CD4-positive, alpha-beta T cell treated with Interleukin-2 at 100 ng/mL for 4 hours (primary cell): ENCODE measurements around the gene NHERF2.

Experiments used
- DNase-seq: peaks from one replicate; pipeline ENCODE4 v3.0.0-alpha.2; 2020; ENCODE audit warnings: low spot score

Gene NHERF2

DNA sequence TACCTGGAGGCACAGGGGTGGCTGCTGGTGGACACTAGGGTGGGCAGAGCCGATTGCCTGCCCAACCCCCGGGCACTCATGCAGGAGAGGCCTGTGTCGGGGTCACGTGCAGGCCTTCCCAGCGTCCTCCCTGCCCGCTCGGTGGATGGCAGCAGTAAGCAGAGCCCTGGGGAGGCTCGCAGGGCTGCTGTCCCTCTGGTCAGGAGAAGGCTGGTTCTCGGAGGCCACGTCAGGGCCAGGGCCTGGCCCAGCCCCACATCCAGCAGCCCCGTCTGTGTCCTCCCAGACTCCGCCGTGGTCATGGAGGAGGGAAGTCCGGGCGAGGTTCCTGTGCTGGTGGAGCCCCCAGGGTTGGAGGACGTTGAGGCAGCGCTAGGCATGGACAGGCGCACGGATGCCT is 56.7 kb downstream of the NHERF2 start:
- DNase-seq: no peak

DNA sequence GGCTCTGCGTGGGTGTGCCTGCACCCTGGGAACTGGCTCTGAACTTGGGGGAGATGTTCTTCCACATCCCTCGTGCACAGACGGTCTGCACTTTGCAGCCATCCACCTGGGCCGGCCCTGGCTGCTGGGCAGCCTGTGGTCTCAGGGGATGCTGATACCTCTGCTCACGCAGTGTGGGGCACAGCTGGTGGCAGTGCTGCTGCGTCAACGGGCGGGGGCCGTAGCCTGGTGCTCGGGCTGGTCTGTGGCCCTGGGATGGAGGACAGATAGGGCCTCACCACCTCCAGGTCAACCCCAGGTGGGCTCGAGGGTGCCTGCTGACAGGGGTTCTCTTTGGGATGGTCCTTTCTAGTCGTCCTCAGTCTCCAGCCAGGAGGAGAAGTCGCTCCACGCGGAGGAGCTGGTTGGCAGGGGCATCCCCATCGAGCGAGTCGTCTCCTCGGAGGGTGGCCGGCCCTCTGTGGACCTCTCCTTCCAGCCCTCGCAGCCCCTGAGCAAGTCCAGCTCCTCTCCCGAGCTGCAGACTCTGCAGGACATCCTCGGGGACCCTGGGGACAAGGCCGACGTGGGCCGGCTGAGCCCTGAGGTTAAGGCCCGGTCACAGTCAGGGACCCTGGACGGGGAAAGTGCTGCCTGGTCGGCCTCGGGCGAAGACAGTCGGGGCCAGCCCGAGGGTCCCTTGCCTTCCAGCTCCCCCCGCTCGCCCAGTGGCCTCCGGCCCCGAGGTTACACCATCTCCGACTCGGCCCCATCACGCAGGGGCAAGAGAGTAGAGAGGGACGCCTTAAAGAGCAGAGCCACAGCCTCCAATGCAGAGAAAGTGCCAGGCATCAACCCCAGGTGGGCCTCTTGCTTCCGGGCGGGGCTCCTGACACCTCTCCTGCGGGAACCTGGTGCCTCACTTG is 57.4 kb downstream of the NHERF2 start:
- no peak for DNase-seq

DNA sequence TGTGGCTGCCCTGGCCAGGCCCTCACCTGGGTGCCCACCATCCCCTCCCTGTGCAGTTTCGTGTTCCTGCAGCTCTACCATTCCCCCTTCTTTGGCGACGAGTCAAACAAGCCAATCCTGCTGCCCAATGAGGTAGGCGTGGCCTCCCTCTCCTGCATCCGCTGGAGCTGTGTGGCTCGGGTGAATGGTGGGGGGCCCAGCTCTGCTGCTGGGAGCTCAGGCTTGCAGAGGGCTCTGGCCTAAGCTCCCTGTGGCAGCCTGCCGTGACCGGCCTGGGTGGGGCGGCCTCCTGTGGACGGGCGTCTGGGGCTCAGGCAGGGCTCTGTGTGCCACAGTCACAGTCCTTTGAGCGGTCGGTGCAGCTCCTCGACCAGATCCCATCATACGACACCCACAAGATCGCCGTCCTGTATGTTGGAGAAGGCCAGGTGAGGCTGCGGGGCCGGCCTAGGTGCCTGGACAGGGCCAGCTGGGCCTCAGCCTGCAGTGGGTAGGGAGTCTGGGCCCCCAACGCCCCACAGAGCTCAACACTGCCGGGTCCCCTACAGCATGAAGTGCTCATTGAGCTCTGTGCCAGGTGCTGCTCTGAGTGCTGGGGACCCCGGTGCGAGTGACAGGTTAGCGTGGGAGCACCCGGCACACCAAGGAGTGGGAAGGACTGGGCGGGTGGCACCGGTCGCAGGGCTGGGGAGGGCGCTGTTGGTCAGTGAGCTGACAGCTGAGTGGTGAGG is 58.4 kb downstream of the NHERF2 start:
- no peak for DNase-seq

DNA sequence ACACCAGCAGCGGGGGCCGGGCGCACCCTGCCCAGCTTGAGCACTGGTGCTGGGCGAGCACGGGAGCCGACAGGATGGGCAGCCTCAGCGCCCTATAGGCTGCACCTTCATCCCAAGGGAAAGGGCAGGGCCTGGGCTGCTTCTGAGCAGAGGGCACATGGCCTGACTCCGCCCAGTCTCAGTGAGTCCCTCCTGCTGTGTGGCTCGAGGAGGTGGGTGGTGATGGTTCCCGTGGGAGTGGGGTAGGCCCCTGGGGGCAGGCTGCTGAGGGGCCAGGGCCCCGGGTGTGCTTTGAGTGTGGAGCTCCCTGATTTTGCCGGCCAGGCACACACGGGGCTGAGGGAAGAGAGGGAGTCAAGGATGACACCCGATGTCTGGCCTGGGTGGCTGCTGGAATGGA is 59.0 kb downstream of the NHERF2 start:
- no peak for DNase-seq

DNA sequence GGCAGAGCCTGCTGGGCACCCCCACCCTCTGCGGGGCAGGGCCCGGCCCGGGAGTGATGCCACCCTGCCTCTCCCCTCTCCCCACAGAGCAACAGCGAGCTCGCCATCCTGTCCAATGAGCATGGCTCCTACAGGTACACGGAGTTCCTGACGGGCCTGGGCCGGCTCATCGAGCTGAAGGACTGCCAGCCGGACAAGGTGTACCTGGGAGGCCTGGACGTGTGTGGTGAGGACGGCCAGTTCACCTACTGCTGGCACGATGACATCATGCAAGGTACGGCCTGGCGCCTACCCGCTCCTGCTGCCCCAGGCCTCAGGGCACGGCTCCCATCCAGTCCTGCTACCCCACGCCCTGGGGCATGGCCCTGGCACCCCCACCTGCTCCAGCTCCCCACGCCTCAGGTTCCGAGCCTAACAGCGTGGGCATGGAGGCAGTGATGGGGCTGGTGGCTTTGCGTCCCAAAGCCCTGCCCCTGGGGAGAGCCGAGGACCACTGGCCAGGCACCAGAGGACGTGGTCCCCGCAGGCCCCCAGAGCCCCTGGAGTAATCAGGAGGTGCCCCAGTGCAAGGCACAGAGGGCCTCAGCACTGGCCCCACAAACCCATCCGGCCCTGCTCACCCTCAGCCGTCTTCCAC is 59.5 kb downstream of the NHERF2 start:
- no peak for DNase-seq

DNA sequence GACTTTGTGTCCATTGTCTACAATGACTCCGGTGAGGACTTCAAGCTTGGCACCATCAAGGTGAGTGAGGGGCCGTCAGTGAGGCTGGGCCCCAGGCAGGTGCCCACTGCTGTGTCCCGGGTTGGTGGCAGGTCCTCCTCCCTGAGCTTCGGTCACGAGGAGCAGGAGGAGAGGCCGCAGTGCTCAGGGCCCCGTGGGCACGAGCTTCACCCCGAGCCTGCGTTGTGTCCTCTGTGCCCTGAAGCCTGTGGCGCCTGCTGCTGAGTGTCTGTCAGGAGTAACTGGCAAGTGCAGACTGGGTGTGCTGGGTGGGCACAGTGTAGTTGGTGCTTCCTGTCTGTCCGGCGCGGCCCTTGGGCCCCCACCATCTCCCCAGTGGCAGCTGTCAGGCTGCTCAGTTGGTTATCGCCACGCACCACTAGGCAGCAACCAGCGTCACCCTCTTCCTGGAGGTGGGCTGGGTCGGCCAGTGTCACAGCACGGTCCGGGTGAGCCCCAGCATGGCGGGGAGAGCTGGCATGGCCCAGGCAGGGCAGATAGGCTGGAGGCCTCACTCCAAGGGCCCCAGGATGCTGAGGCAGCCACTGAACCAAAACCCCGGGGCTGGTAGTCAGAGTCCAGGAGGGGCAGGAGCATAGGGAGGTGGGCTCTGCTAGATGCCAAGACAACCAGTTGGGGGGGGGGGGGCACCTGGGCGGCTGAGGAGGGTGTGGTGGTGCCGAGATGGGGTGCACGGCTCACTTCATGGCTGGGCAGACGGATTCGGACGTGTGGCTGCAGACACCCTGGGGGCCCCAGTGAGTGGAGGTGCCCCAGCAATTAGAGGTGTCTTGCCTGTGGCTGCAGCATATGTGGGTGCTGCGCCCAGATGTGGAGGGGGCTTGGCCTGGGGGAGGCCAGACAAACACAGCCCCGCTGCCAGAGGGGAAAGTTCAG is 60.4 kb downstream of the NHERF2 start:
- DNase-seq: no peak

DNA sequence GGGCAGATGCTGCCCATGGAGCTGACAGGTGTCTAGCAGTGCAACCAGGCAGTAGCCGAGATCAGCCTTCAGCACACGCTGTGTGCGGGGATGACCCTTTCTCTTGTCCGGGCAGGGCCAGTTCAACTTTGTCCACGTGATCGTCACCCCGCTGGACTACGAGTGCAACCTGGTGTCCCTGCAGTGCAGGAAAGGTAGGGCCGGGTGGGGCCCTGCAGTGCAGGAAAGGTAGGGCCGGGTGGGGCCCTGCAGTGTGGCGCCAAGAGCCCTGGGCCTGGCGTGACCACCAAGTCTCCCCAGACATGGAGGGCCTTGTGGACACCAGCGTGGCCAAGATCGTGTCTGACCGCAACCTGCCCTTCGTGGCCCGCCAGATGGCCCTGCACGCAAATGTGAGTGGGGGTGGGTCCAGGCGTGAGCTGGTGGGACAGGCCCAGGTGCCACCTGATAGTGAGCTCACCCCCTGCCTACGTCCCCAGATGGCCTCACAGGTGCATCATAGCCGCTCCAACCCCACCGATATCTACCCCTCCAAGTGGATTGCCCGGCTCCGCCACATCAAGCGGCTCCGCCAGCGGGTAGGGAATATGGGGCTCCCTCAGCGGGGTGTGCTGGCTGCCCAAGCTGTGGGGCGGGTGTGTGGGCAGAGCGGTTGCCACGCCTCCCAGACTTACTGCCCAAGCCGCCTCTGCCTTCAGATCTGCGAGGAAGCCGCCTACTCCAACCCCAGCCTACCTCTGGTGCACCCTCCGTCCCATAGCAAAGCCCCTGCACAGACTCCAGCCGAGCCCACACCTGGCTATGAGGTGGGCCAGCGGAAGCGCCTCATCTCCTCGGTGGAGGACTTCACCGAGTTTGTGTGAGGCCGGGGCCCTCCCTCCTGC is 61.3 kb downstream of the NHERF2 start:
- no peak for DNase-seq
